ENCODE results near the gene ARAF. TPM values are rescaled to one million over a fixed set of nuclear protein-coding genes. Genes with fewer than 3 reads are reported as not detected.

The ARAF gene
- total and polyA plus RNA-seq, 2 of the 13 experiments (the other 11 are each of a cell fraction or from before 2014, with no cell fraction given) = 18.0 to 33.1 TPM

- Histone ChIP-seq H3K79me2 (ENCODE audit: insufficient read depth, low read length) (no peaks in the 10 kb centered on the region), H3K4me2 (ENCODE audit: low read depth, low read length) (peak overlapping the region; percentile 39), H3K36me3 (replicated peaks in 1 of 2; ENCODE audit: control insufficient read depth in 1 of 2, insufficient read depth in 2 of 2, low read length in 2 of 2) (no peaks in the 10 kb centered on the region), H3K9me3 (ENCODE audit: low read length) (no peaks in the 10 kb centered on the region), H3K4me1 (ENCODE audit: insufficient read depth, low read length) (no peaks in the 10 kb centered on the region), H2AFZ (ENCODE audit: low read length) (no peak overlapping the region), H3K27me3 (ENCODE audit: control insufficient read depth in 1 of 2, insufficient read depth in 2 of 2, low read length in 2 of 2) (no peaks in the 10 kb centered on the region), H3K4me3 (replicated peaks in 1 of 3; ENCODE audit: insufficient read depth in 1 of 3, low read depth in 2 of 3, low read length in 3 of 3) (no peak overlapping the region; a peak in 1 of 6 replicates), H3K9ac (ENCODE audit: insufficient read depth, low read depth, low read length) (no peak overlapping the region), H4K20me1 (ENCODE audit: insufficient read depth, low read length) (no peaks in the 10 kb centered on the region), H3K27ac (ENCODE audit: extremely low read length, insufficient read depth, low read length) (no peak overlapping the region)
- whole genome bisulfite sequencing (ENCODE audit: low lambda C conversion rate) = 30% methylated on average over 15 of the region's 15 CpGs
- BruUV-seq (replicated peaks) = no TSS peak
- intact Hi-C loops (cut with micrococcal nuclease; ENCODE audit: unreplicated experiment) = loop anchor here (5.0 kb wide), 1 partner anchor 101 kb away; no protein-coding TSS in a partner anchor
- DNase-seq (ENCODE audit: low spot score) (peak; percentile 81), ATAC-seq (peak; percentile 100), FAIRE-seq (peak; percentile 77)
- CTCF ChIA-PET (ENCODE audit: low intra/inter-chr PET ratio, low total read pairs) = interaction anchor here (1.8 kb wide), 1 partner anchor 211 kb away, joined by 4 read pairs; no protein-coding TSS in a partner anchor
- POLR2A ChIA-PET = no interaction called here
- in situ Hi-C loops (cut with HindIII; ENCODE audit: extremely low pct_ligation_motif_present, low pct_unique_long_range_greater_than_20kb) = no loop called here
- TF ChIP-seq STAG1 (CRISPR knock-in tag; IDR thresholded peaks at IDR 0.05) (peak; percentile 49), CREB1 (IDR thresholded peaks at IDR 0.05) (no peak), CREB1 (CRISPR knock-in tag; IDR thresholded peaks at IDR 0.05) (0 out of 2 replicates have a peak, but pooled peaks have one; percentile 15), BCL6 (CRISPR knock-in tag; IDR thresholded peaks at IDR 0.05) (peak; percentile 66), ZMYM4 (CRISPR knock-in tag; IDR thresholded peaks at IDR 0.05) (0 out of 2 replicates have a peak, but pooled peaks have one; percentile 22), THAP11 (CRISPR knock-in tag; IDR thresholded peaks at IDR 0.05) (0 out of 2 replicates have a peak, but pooled peaks have one; percentile 26), FOXA3 (CRISPR knock-in tag; IDR thresholded peaks at IDR 0.05) (no peak), SAP130 (CRISPR knock-in tag; IDR thresholded peaks at IDR 0.05; ENCODE audit: low read depth) (peak; percentile 52), KLF15 (CRISPR knock-in tag; IDR thresholded peaks at IDR 0.05; ENCODE audit: borderline replicate concordance) (peak; percentile 57; the same call in 1 of the 2 replicates), GATAD2A (CRISPR knock-in tag; IDR thresholded peaks at IDR 0.05) (peak; percentile 44; the same call in 1 of the 2 replicates), ELF3 (CRISPR knock-in tag; IDR thresholded peaks at IDR 0.05) (peak; percentile 47; the same call in 1 of the 2 replicates), NFIB (CRISPR knock-in tag; IDR thresholded peaks at IDR 0.05; ENCODE audit: borderline replicate concordance) (no peak), TEAD3 (CRISPR knock-in tag; optimal IDR thresholded peaks at IDR 0.05; ENCODE audit: borderline replicate concordance) (peak; percentile 41), XRCC5 (optimal IDR thresholded peaks at IDR 0.05; ENCODE audit: low read length) (peak; percentile 28), ZNF598 (CRISPR knock-in tag; IDR thresholded peaks at IDR 0.05; ENCODE audit: borderline replicate concordance) (no peak), ZNF331 (CRISPR knock-in tag; IDR thresholded peaks at IDR 0.05) (no peak), MZF1 (CRISPR knock-in tag; IDR thresholded peaks at IDR 0.05; ENCODE audit: borderline replicate concordance) (no peak), CTCF (CRISPR knock-in tag; IDR thresholded peaks at IDR 0.05) (peak; percentile 66), SIX1 (CRISPR knock-in tag; IDR thresholded peaks at IDR 0.05; ENCODE audit: borderline replicate concordance) (peak; percentile 50; the same call in 1 of the 2 replicates), ZSCAN30 (CRISPR knock-in tag; IDR thresholded peaks at IDR 0.05) (no peak), NFYC (CRISPR knock-in tag; IDR thresholded peaks at IDR 0.05) (peak; percentile 35; the same call in 1 of the 2 replicates), SMC3 (IDR thresholded peaks at IDR 0.05; ENCODE audit: low read length) (peak; percentile 68), BRCA1 (CRISPR knock-in tag; IDR thresholded peaks at IDR 0.05) (no peak)
- TF ChIP-seq, protein P1, sequence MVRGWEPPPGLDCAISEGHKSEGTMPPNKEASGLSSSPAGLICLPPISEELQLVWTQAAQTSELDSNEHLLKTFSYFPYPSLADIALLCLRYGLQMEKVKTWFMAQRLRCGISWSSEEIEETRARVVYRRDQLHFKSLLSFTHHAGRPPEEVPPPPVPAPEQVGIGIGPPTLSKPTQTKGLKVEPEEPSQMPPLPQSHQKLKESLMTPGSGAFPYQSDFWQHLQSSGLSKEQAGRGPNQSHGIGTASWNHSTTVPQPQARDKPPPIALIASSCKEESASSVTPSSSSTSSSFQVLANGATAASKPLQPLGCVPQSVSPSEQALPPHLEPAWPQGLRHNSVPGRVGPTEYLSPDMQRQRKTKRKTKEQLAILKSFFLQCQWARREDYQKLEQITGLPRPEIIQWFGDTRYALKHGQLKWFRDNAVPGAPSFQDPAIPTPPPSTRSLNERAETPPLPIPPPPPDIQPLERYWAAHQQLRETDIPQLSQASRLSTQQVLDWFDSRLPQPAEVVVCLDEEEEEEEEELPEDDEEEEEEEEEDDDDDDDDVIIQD (CRISPR knock-in tag; IDR thresholded peaks at IDR 0.05; ENCODE audit: low read depth) = peak; percentile 46; the same call in 1 of the 2 replicates
Observed at GRCh38 chrX:47540754-47541538, 20.1 kb upstream of the ARAF start.
